Esophagus mucosa (tissue), 1 donor: Measurements from ENCODE around the gene SYTL1. TPM values are rescaled to one million over a fixed set of nuclear protein-coding genes. Genes with fewer than 3 reads are reported as not detected.

Source experiments
- total RNA-seq: library from RNA; stranded (reverse); gene quantifications from one replicate; pipeline ENCODE4 v1.2.4, GENCODE V29; 2023
- donor health status: DM: yes; HTN: yes; CAD: no.

The SYTL1 gene
- total RNA-seq, 1 donor from 2014 or later = 113 TPM

Other genes starting within 250 kb of the SYTL1 start
- 27.3 TPM for gene SLC9A1, start 186.9 kb upstream of the SYTL1 start, total RNA-seq
- 16.3 TPM for gene WDTC1, start 107.4 kb upstream of the SYTL1 start, total RNA-seq
- gene TMEM222, start 19.9 kb upstream of the SYTL1 start, total RNA-seq = 38.6 TPM
- gene MAP3K6, start 24.9 kb downstream of the SYTL1 start, total RNA-seq = 76.3 TPM
- gene FCN3, start 32.8 kb downstream of the SYTL1 start, total RNA-seq = 2.4 TPM
- 12.2 TPM for gene CD164L2, start 41.3 kb downstream of the SYTL1 start, total RNA-seq
- gene GPR3, start 50.6 kb downstream of the SYTL1 start, total RNA-seq = 0.52 TPM
- 169 TPM for gene WASF2, start 148.1 kb downstream of the SYTL1 start, total RNA-seq